ENCODE results near the gene HUS1.

Gene HUS1

GRCh38 chr7:47979145-47979831, at the start of gene HUS1:
HUS1 (minus strand) TSS chr7:47979615; CDS start chr7:47979519, 96 bp downstream.
- FAIRE-seq (peak; percentile 53), DNase-seq (ENCODE audit: insufficient read length, low spot score) (peak; percentile 97)
- TF ChIP-seq POLR2A (IDR thresholded peaks at IDR 0.05; ENCODE audit: low read depth, low read length), result peak; percentile 90

DNA sequence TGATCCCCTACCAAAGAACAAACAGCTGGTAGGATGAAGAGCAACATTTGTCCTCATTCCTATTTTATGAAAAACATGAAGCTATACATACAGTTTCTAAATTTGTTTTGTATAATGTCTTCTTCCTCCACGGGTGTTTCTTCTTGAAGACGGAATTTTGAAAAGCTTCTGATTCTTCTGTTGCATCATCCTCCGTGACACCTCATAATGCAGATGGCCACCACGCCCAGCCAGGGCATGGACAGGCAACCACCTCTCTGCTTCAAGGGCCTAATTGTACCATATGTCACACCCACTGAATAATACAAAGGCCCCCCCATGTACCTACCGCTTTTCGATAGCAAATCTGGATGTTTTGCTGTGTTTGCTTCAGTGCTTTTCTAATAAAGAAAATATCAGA, 49.5 kb upstream of the HUS1 start, which contains the start of gene SUN3:
SUN3 (minus strand) TSS at position 170 of the 400 bp plus-strand sequence; CDS start at position 1, 169 bp downstream.
- FAIRE-seq, result no peak
- DNase-seq (ENCODE audit: insufficient read length, low spot score), result no peak
- TF ChIP-seq POLR2A (IDR thresholded peaks at IDR 0.05; ENCODE audit: low read depth, low read length), result no peak

DNA sequence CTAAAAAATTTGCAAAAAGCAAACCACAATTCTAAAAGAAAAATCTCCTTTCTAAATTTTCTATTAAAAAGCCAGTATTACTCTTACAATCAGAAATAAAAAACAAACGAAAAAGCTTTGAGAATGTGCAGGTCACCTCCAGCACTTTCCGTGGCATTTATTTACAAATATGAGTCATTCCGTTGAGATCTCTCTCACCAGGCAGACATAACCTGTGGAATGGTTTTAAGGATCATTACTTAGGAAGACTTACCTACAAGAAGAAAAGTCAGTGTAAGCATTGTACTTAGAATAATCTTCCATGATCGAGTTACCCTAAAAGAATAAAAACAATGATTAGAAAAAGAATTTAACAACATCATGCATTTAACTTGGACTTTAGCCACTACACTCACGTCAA, 46.2 kb upstream of the HUS1 start:
- DNase-seq (ENCODE audit: insufficient read length, low spot score), result no peak
- peak; percentile 91 for FAIRE-seq
- no peak for TF ChIP-seq POLR2A (IDR thresholded peaks at IDR 0.05; ENCODE audit: low read depth, low read length)

GRCh38 chr7:48017674-48018073, 38.3 kb upstream of the HUS1 start:
- FAIRE-seq (no peak), DNase-seq (ENCODE audit: insufficient read length, low spot score) (no peak)
- TF ChIP-seq POLR2A (IDR thresholded peaks at IDR 0.05; ENCODE audit: low read depth, low read length), result no peak

- DNase-seq (ENCODE audit: insufficient read length, low spot score), result no peak
- TF ChIP-seq POLR2A (IDR thresholded peaks at IDR 0.05; ENCODE audit: low read depth, low read length), result no peak
- FAIRE-seq, result no peak
Observed at GRCh38 chr7:48016641-48017040, 37.2 kb upstream of the HUS1 start.

DNA sequence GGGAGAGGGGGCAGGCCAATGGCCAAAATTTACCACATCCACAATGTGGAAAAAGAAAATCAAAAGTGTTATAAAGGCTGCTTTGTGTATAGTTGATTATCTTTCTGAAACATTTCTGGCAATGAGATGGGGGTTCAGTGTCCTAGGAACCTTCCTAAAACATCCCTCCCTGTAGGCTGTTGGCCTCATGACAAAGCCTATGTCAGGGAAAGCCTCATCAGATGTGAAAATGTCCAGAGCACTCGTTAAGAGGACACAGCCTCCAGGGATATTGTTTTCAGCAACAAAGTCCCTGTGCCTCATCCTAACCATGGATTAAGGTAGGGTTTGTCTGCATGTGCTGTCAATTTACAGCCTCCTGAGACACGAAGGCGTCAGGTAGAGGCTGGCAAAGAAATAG, 32.5 kb upstream of the HUS1 start:
- FAIRE-seq, result no peak

DNA sequence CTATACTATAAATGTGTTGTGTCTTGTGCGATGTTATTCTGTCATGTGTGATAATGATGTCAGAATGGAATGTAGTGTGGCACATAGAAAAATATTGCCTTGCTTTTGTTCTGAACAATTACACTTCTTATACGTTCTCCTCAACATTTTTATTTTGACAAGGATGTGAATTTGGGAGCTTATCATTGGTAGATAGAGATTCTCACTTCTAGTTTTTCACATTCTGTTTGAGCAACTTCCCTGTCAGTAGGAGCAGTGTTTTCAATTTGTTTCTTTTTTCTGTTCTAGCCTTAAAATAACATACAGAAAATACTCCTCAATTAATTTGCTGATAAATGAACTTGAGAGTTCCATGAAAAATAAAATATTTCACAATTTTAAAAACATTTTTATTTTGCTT, 31.9 kb upstream of the HUS1 start:
- FAIRE-seq (no peak), DNase-seq (ENCODE audit: insufficient read length, low spot score) (no peak)
- TF ChIP-seq POLR2A (IDR thresholded peaks at IDR 0.05; ENCODE audit: low read depth, low read length), result no peak

More for the DNA sequence above, 32.5 kb upstream of the HUS1 start:
- DNase-seq (ENCODE audit: insufficient read length, low spot score), result no peak
- TF ChIP-seq POLR2A (IDR thresholded peaks at IDR 0.05; ENCODE audit: low read depth, low read length), result no peak

GRCh38 chr7:48009954-48010353, 30.5 kb upstream of the HUS1 start:
- TF ChIP-seq POLR2A (IDR thresholded peaks at IDR 0.05; ENCODE audit: low read depth, low read length), result no peak
- DNase-seq (ENCODE audit: insufficient read length, low spot score), result no peak
- FAIRE-seq, result no peak

DNA sequence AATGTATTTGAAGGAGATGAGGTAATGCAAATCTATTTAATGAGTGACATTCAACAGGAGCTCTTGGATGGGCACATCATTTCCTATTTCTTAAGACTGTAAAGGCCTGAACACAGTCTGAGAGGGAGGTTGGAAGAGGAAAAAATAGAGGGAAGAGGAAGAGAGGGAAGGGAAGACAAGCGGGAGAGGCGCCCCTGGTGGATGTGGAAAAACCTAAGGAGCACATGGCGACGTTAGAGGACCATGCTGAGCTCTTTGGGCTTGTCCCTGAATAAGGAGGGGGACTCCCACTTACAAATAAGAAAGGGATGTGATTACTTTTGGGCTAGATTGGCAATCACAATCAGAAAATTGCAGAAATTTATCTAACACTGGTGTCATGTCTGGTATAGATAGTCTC, 29.8 kb upstream of the HUS1 start:
- no peak for TF ChIP-seq POLR2A (IDR thresholded peaks at IDR 0.05; ENCODE audit: low read depth, low read length)
- DNase-seq (ENCODE audit: insufficient read length, low spot score), result no peak
- FAIRE-seq, result no peak

DNA sequence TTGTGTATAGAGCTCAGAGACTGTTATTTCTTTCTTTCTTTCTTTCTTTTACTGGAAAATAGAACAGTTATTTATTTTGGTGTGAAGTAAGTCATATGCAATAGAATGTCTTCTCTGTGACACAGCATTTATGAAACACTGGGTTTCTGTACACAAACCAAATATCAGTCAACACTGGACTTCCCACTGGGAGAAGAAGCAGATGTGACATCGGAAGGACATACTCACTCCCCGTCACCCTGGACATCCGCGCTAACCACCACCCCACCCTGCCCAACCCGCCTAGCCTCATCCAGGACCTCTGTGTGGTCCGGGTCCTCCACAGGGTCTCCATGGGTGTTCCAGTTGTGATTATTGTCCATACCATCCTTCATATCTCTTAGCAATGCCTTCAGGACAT, 27.5 kb upstream of the HUS1 start:
- FAIRE-seq (no peak), DNase-seq (ENCODE audit: insufficient read length, low spot score) (no peak)
- no peak for TF ChIP-seq POLR2A (IDR thresholded peaks at IDR 0.05; ENCODE audit: low read depth, low read length)

DNA sequence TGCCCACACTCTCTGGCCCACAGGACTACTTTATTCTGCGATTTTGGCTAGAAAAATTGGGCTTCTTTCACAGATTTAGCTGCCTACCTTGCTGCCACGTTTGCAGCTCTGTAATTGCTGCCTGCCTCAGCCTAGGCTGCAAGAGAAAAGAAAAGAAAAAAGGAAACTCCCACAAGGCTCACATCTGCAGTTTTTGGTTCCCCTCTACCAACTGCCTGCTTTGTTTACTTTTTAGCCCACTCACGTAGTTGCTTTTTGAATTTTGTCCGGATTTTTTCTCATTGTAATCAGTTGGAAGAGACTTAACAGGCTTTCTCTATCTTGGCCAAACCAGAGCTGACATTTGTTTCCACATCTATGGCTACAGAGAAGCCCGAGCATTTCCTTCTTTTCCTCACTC, 25.2 kb upstream of the HUS1 start:
- FAIRE-seq, result no peak
- no peak for DNase-seq (ENCODE audit: insufficient read length, low spot score)
- TF ChIP-seq POLR2A (IDR thresholded peaks at IDR 0.05; ENCODE audit: low read depth, low read length), result no peak

- no peak for FAIRE-seq
Observed at GRCh38 chr7:48004032-48004431, 24.6 kb upstream of the HUS1 start.

DNA sequence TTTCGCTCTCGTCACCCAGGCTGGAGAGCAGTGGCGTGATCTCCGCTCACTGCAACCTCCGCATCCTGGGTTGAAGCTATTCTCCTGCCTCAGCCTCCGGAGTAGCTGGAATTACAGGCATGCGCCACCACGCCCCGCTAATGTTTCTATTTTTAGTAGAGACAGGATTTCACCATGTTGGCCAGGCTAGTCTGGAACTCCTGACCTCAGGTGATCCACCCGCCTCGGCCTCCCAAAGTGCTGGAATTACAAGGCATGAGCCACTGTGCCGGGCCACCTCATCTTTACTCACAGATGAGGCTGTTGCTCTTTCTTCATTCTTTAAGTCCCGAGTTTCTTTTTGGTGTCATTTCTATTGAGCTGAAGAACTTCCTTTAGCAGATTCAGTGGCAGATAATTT, 20.7 kb upstream of the HUS1 start:
- DNase-seq (ENCODE audit: insufficient read length, low spot score) (peak; percentile 38), FAIRE-seq (peak; percentile 98)

More at GRCh38 chr7:48004032-48004431, 24.6 kb upstream of the HUS1 start:
- no peak for DNase-seq (ENCODE audit: insufficient read length, low spot score)
- TF ChIP-seq POLR2A (IDR thresholded peaks at IDR 0.05; ENCODE audit: low read depth, low read length), result no peak

- DNase-seq (ENCODE audit: insufficient read length, low spot score), result no peak
- TF ChIP-seq POLR2A (IDR thresholded peaks at IDR 0.05; ENCODE audit: low read depth, low read length), result no peak
Observed at GRCh38 chr7:47999413-47999812, 20.0 kb upstream of the HUS1 start.

GRCh38 chr7:47992446-47992845, 13.0 kb upstream of the HUS1 start:
- no peak for DNase-seq (ENCODE audit: insufficient read length, low spot score)
- TF ChIP-seq POLR2A (IDR thresholded peaks at IDR 0.05; ENCODE audit: low read depth, low read length), result no peak
- no peak for FAIRE-seq

More at GRCh38 chr7:47999413-47999812, 20.0 kb upstream of the HUS1 start:
- FAIRE-seq, result no peak
